ENCODE measurements around the gene ZNF511. TPM values are rescaled to one million over a fixed set of nuclear protein-coding genes. Genes with fewer than 3 reads are reported as not detected.

ZNF511 gene
- total and polyA plus RNA-seq, 9 of the 15 experiments (the other 6 are each of a cell fraction or from before 2014, with no cell fraction given): 0.61 to 69.3 (median 40.1) TPM

GRCh38 chr10:133306941-133307379 is 1.8 kb upstream of the ZNF511 start (continued):
- TF ChIP-seq CREB5 (CRISPR knock-in tag; IDR thresholded peaks at IDR 0.05) (no peak), NUFIP1 (IDR thresholded peaks at IDR 0.05; ENCODE audit: partially characterized antibody) (no peak), FOXK2 (conservative IDR thresholded peaks at IDR 0.05 in 1 of 2, IDR thresholded peaks at IDR 0.05 in 1 of 2; ENCODE audit: low read depth in 2 of 2) (no peak), ZNF146 (CRISPR knock-in tag; IDR thresholded peaks at IDR 0.05; ENCODE audit: unreplicated experiment) (no peak), MEIS2 (IDR thresholded peaks at IDR 0.05; ENCODE audit: partially characterized antibody) (peak; percentile 91), L3MBTL2 (IDR thresholded peaks at IDR 0.05) (peak; percentile 56), LARP7 (IDR thresholded peaks at IDR 0.05) (no peak), ZNF133 (CRISPR knock-in tag; IDR thresholded peaks at IDR 0.05) (no peak), PHB (CRISPR knock-in tag; IDR thresholded peaks at IDR 0.05) (no peak), PBX2 (CRISPR knock-in tag; IDR thresholded peaks at IDR 0.05; ENCODE audit: low read depth) (no peak), PBX2 (tag; conservative IDR thresholded peaks at IDR 0.05; ENCODE audit: low read depth) (peak; percentile 85), HLTF (IDR thresholded peaks at IDR 0.05) (no peak), TCF7 (IDR thresholded peaks at IDR 0.05; ENCODE audit: borderline replicate concordance) (no peak), ERF (CRISPR knock-in tag; IDR thresholded peaks at IDR 0.05) (no peak), CHD4 (IDR thresholded peaks at IDR 0.05; ENCODE audit: insufficient read depth, insufficient replicate concordance, low read depth, low read length, poor library complexity, severe bottlenecking) (no peak), ZNF609 (CRISPR knock-in tag; IDR thresholded peaks at IDR 0.05; ENCODE audit: borderline replicate concordance) (no peak), NELFE (IDR thresholded peaks at IDR 0.05; ENCODE audit: insufficient read depth, insufficient read length) (no peak), ZNF175 (CRISPR knock-in tag; IDR thresholded peaks at IDR 0.05; ENCODE audit: low read depth) (no peak)

Data from K562 (cell line).